NCI-H2081 treated with DMSO at 0.1 percent for 48 hours (cell line): ENCODE results near the gene ANP32B.
A peak's percentile ranks its signal among the peaks of the same experiment; 100 is the strongest.

ENCODE experiments used
- DNase-seq: peaks from one replicate; lab custom pipeline; 2025; lab: John Stamatoyannopoulos, UW

Gene ANP32B

GRCh38 chr9:98031169-98031568 lies 48.0 kb downstream of the ANP32B start:
- DNase-seq = no peak

- no peak for DNase-seq
These were observed 48.8 kb downstream of the ANP32B start for GRCh38 chr9:98031935-98032334.

GRCh38 chr9:98034593-98035546 lies 51.7 kb downstream of the ANP32B start:
- no peak for DNase-seq

GRCh38 chr9:98037357-98037756 lies 54.2 kb downstream of the ANP32B start:
- DNase-seq = no peak

GRCh38 chr9:98038958-98039357 lies 55.8 kb downstream of the ANP32B start:
- no peak for DNase-seq

GRCh38 chr9:98039607-98040017 lies 56.5 kb downstream of the ANP32B start:
- no peak for DNase-seq

- DNase-seq = no peak
These were observed 57.1 kb downstream of the ANP32B start for GRCh38 chr9:98040212-98040611.

- DNase-seq = no peak
These were observed 60.8 kb downstream of the ANP32B start for GRCh38 chr9:98043915-98044314.

GRCh38 chr9:98045234-98046179 lies 62.4 kb downstream of the ANP32B start:
- peak; percentile 86 for DNase-seq

GRCh38 chr9:98046180-98046543 lies 63.0 kb downstream of the ANP32B start:
- DNase-seq = no peak

GRCh38 chr9:98047002-98047401 lies 63.9 kb downstream of the ANP32B start:
- no peak for DNase-seq

GRCh38 chr9:98049288-98050072 lies 66.3 kb downstream of the ANP32B start:
- DNase-seq = no peak

- no peak for DNase-seq
These were observed 67.2 kb downstream of the ANP32B start for GRCh38 chr9:98050351-98050750.

GRCh38 chr9:98054376-98054951 lies 71.3 kb downstream of the ANP32B start:
- DNase-seq = no peak

GRCh38 chr9:98056269-98057137 lies 73.4 kb downstream of the ANP32B start, which contains the start of gene NANS:
TSS of gene NANS (plus strand) at chr9:98056732. CDS start at chr9:98056809, 77 bp downstream.
- DNase-seq = peak; percentile 78

GRCh38 chr9:98057138-98057799 lies 74.1 kb downstream of the ANP32B start:
- no peak for DNase-seq

GRCh38 chr9:98062161-98062560 lies 79.0 kb downstream of the ANP32B start:
- no peak for DNase-seq

GRCh38 chr9:98064623-98065392 lies 81.7 kb downstream of the ANP32B start:
- DNase-seq = no peak
